HCT116 (cell line): ENCODE results near the gene PANK4.

Experiments
- EZH2 ChIP-seq: fragments of 200-600 bp; sonication (generic); IDR thresholded peaks from 2 replicates; pipeline ENCODE4 v1.6.1; 2017; ENCODE audit warnings: antibody characterized with exemption, mixed run types
- EZH2phosphoT487 ChIP-seq: fragments of 200-600 bp; IDR thresholded peaks from 2 replicates; pipeline ENCODE4 v1.6.1; 2018; ENCODE audit warnings: antibody characterized with exemption, borderline replicate concordance
- POLR2A ChIP-seq: IDR thresholded peaks from 2 replicates; pipeline ENCODE4 v1.7.0; 2011; ENCODE audit warnings: borderline replicate concordance; ENCODE audit not compliant: insufficient read depth, insufficient read length; ENCODE audit errors: extremely low read depth
- SIN3A ChIP-seq: IDR thresholded peaks from 2 replicates; pipeline ENCODE4 v1.6.1; 2012; ENCODE audit warnings: low read depth
- SP1 ChIP-seq: IDR thresholded peaks from 2 replicates; pipeline ENCODE4 v1.6.1; 2012; ENCODE audit warnings: low read depth
- TF ChIP-seq, protein P1 (sequence below), 3 experiments: fragments of 200-600 bp in 1 of 3; sonication (generic) in 1 of 3; IDR thresholded peaks in 2 of 3; conservative IDR thresholded peaks in 1 of 3; 2 replicates each; pipeline ENCODE4 v1.5.1; 2012 to 2017; ENCODE audit warnings: low read depth in 2 of 3, low read length in 2 of 3, antibody characterized with exemption in 1 of 3, borderline replicate concordance in 1 of 3, control low read depth in 1 of 3, mild to moderate bottlenecking in 1 of 3, mixed read lengths in 1 of 3, mixed run types in 1 of 3, moderate library complexity in 1 of 3; ENCODE audit not compliant: insufficient read depth in 1 of 3

DNA sequence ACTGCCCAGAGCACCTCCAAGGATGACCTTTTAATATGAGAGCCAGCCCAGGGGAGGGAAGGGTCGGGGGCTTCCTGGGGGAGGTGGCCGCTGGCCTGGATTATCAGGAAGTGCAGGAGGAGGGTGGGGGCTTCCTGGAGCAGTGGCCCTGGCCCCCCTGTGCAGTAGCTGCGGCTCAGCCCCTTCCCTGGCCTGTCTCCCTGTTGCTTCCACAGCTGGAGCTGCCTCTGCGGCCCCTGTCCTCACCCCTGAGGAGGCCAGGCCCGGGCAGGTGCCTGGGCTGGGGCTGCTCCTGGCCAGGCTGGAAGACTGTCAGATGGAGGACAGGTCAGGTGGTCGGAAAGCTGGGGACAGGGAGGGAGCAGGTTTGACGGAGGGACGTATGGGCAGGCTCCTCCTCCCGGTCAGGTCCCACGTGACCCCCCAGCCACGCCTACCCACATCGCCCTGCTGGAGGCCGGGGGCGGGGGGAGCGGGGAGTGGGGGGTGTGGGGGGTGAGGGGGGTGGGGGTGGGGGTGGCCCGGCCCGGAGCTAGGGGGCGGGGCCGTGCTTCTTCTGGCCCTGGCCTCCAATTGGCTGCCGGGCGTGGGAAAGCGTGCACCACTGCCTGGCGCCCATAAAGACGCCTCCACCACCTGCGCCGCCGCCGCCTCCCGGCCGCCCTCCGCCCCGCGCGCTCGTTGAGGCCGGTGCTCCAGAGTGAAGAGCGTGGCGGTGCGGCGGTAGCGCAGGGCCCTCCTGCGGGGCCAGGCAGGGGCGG, 19.5 kb upstream of the PANK4 start:
- TF ChIP-seq, protein P1, sequence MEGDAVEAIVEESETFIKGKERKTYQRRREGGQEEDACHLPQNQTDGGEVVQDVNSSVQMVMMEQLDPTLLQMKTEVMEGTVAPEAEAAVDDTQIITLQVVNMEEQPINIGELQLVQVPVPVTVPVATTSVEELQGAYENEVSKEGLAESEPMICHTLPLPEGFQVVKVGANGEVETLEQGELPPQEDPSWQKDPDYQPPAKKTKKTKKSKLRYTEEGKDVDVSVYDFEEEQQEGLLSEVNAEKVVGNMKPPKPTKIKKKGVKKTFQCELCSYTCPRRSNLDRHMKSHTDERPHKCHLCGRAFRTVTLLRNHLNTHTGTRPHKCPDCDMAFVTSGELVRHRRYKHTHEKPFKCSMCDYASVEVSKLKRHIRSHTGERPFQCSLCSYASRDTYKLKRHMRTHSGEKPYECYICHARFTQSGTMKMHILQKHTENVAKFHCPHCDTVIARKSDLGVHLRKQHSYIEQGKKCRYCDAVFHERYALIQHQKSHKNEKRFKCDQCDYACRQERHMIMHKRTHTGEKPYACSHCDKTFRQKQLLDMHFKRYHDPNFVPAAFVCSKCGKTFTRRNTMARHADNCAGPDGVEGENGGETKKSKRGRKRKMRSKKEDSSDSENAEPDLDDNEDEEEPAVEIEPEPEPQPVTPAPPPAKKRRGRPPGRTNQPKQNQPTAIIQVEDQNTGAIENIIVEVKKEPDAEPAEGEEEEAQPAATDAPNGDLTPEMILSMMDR (IDR thresholded peaks at IDR 0.05 in 2 of 3, conservative IDR thresholded peaks at IDR 0.05 in 1 of 3; ENCODE audit: borderline replicate concordance in 1 of 3, insufficient read depth in 1 of 3, low read depth in 2 of 3, low read length in 2 of 3) = no peak
- no peak for TF ChIP-seq EZH2
- no peak for TF ChIP-seq EZH2phosphoT487
- TF ChIP-seq POLR2A = peak; percentile 69
- TF ChIP-seq SIN3A = no peak
- TF ChIP-seq SP1 = no peak
